Measurements from ENCODE around the gene TERT.
"Not testable (repeated sequence)": the region's sequence is repeated elsewhere in the genome, so short reads cannot be mapped to it uniquely, and the experiment has no call there.

TERT gene

DNA sequence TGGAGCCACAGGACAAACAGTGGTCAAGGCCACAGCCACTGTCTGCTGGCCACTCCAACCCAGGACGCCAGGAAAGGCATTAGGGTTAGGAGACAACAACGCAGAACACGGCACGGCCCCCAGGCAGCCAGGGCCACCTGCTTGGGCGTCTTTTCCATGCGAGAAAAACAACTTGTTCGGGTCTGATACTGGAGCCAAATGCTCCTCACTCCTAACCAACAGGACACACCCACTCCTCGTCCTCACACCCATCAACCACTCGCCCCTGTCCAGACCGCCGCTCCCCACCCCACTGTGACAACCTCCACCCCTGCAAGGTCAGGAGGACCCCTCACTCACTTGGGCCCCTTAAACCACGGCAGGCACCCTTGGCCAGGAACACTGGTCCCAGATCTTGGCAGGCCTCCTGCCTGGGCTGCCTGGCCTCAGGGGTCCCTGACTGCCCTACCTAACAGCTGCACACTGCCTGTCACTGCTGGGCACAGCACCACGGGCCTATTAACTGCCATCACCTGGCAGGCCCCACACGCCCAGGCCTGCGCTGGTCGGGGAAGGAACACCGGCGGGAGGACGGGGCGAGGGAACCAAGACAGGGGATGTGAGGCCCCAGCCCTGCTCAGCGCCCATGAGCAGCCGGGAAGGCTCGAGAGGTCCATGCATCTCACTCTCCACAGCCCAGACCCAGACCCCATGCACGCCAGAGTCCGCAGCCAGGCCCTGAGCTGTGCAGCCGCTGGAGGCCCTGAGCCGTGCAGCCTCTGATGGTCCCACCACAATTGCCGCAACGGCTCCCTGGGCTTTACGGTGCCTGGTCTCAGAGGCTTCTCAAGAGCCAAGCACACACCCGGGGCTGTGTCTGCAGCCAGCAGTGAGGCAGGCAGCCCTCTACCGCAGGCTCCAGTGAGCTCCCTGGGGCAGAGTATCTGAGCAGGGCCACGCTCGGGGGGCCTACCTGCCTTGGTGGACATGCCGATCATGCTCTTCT lies 36.3 kb upstream of the TERT start:
- DNase-seq = no peak

DNA sequence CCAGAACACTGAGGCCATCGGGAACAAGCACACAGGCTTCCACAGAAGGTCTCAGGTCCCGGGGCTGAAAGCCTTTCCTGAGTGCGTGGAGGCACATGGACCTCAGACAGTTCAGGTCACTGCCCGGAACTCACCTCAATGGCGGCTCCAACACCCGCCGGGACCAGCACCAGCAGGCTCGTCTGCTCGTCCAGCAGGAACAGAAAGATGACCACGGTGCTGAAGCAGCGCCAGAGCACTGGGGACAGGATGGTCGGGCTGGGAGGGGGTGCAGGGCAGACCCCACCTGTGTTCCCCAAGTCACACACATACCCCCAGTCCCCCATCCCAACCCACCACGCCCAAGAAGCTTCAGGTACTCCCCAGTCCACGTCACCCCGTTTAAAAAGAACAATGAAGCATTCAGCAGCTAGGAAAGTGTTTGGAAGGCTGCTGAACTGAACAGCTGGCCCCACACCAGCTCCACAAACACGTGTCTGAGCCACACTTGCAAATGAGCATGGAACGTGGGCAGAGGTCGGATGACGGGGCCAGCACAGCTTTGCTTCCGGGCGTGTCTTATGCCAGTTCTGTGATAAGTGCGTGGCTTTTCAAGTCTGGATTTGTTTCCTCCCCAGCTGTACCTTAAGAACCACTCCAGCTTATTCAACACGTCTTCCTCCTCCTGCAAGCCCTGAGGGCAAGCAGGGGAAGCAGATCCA lies 35.4 kb upstream of the TERT start:
- DNase-seq = no peak

DNA sequence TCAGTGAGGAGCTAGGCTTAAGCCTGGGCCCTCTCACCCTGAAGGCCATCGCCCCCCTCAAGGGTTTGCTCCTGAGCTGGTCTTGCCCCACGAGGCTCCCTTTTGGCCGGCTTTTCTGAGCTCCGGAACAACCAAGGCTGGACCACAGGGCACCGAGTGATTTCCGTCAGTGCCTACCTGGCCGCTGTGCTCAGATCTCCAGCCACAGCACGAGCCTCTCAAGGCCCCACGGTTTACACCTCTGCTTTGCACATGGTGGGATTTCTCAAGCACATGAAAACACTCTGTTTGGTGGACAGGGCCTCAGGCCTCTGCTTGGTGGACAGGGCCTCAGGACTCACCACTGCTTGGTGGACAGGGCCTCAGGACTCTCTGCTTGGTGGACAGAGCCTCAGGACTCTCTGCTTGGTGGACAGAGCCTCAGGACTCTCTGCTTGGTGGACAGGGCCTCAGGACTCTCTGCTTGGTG lies 34.3 kb upstream of the TERT start:
- DNase-seq = no peak

DNA sequence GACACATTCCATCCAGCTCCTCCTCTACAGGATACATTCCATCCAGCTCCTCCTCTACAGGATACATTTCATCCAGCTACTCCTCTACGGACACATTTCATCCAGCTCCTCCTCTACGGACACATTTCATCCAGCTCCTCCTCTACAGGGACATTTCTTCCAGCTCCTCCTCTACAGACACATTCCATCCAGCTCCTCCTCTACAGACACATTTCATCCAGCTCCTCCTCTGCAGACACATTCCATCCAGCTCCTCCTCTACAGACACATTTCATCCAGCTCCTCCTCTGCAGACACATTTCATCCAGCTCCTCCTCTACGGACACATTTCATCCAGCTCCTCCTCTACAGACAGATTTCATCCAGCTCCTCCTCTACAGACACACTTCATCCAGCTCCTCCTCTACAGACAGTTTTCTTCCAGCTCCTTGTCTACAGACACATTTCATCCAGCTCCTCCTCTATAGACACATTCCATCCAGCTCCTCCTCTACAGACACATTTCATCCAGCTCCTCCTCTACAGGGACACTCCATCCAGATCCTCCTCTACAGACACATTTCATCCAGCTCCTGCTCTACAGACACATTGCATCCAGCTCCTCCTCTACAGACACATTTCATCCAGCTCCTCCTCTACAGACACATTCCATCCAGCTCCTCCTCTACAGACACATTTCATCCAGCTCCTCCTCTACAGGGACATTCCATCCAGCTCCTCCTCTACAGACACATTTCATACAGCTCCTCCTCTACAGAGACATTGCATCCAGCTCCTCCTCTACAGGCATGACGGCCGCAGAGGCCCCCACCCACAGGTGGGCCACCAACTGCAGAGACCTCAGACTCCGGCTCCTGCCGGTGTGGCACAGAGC lies 33.6 kb upstream of the TERT start:
- not testable (repeated sequence) for DNase-seq

DNA sequence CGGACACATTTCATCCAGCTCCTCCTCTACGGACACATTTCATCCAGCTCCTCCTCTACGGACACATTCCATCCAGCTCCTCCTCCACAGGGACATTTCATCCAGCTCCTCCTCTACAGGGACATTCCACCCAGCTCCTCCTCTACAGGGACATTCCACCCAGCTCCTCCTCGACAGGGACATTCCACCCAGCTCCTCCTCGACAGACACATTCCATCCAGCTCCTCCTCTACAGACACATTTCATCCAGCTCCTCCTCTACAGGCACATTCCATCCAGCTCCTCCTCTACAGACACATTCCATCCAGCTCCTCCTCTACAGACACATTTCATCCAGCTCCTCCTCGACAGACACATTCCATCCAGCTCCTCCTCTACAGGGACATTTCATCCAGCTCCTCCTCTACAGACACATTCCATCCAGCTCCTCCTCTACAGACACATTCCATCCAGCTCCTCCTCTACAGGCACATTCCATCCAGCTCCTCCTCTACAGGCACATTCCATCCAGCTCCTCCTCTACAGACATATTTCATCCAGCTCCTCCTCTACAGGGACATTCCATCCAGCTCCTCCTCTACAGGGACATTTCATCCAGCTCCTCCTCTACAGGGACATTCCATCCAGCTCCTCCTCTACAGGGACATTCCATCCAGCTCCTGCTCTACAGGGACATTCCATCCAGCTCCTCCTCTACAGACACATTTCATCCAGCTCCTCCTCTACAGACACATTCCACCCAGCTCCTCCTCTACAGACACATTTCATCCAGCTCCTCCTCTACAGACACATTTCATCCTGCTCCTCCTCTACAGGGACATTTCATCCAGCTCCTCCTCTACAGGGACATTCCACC lies 32.3 kb upstream of the TERT start:
- not testable (repeated sequence) for DNase-seq

DNA sequence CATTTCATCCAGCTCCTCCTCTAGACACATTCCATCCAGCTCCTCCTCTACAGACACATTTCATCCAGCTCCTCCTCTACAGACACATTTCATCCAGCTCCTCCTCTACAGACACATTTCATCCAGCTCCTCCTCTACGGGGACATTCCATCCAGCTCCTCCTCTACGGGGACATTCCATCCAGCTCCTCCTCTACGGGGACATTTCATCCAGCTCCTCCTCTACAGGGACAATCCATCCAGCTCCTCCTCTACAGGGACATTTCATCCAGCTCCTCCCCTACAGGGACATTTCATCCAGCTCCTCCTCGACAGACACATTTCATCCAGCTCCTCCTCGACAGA lies 31.6 kb upstream of the TERT start:
- DNase-seq = not testable (repeated sequence)

DNA sequence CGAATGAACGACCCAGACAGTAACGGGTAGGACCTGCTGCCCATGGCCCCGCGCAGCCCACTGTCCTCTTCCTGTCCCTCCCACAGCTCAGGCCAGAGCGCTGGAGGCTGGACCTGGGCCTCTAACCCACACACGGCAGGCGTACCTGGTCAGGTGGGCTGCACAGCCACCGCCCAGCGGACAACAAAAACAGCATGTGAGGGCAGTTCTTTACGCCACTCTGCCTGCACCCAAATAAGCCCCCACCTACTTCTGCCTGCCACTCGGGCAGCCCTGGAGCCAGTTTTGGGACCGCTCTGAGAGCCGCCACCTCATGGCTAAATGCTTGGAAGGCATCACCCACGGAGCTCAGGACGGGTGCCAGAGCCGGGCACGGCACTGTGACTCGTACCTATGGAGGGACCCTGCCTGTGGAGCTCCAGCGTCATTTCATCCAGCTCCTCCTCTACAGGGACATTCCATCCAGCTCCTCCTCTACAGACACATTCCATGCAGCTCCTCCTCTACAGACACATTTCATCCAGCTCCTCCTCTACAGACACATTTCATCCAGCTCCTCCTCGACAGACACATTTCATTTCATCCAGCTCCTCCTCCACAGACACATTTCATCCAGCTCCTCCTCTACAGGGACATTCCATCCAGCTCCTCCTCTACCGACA lies 31.1 kb upstream of the TERT start:
- no peak for DNase-seq

DNA sequence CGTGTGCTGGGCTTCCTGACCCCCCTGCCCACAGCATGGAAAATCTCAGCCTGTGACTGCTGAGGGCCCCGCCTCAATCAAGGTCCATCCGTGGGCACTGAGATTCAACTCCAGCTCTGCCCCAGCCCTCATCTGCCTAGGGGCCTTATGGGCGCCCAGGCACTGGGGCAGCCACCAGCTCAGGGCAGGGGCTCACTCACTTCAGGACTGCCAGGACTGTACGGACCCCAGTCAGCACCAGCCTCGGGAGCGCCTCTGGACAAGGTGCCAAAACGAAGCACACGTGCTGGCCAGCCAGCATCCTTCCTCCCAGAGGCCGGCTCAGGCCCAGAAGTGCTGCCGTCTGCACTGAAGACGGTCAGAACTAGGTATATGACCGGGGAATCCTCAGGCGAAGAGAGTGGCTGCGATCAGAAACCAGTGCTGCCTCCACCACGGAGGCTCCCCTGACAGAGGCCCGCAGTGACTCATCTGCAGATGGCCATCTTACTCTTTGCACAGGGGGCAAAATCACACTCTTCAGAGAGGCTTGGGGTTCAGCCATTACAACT lies 30.4 kb upstream of the TERT start:
- DNase-seq = no peak

DNA sequence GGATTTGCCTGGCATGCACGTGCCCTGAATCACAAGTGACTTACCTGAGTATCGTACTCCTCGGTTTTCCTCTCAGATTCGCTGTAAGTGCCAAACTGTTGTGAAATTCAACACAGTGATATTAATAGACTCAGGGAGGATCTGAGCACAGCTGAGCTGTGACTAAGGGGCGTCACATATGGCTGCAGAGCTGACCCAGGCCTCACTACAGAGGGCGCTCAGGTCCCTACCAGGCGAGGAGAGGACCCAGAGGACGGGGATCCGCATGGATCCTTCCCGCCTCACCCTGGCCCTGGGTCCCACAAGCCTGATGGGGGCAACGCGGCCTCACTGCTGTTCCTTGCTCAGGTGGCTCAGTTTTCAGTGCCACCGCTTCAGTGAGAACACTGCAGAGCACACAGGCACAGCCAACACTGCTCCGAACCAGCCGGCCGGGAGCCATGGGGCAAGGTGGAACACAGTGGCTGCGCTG lies 29.9 kb upstream of the TERT start:
- no peak for DNase-seq

DNA sequence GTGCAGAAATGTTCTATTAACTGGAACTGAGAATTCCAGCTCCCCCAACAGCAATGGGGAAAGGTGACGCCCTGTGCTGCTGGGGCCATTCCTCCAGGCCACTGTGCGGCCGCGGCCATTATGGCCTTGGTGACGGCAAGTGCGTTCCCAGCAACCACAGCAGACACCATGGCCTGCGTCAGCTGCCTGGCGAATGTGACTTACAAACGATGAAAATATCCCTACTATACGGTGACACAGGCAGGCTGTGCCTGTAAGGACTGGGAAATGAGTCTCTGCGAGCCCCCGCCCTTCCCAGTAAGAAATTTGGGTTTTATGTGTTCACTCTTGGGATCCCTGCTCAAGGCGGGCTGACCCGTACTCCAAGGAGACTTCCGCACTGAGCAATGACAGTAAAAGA lies 29.4 kb upstream of the TERT start:
- DNase-seq = no peak

DNA sequence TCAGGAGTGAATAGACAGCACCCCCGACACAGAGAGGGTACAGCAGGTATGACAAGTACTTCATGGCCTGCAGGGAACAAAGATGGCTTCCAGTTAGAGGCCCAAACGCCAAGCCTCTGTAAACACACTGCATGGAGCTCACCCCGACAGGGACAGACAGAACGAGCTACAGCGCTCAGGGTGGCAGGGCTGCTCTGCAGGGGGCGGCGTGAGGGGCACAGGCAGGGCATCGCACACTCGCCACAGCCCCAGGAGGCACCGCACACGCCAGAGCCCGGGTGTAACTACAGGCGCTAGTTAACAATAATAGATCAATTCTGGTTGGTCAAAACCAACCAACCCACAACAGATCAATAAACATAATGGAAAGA lies 28.9 kb upstream of the TERT start:
- no peak for DNase-seq

DNA sequence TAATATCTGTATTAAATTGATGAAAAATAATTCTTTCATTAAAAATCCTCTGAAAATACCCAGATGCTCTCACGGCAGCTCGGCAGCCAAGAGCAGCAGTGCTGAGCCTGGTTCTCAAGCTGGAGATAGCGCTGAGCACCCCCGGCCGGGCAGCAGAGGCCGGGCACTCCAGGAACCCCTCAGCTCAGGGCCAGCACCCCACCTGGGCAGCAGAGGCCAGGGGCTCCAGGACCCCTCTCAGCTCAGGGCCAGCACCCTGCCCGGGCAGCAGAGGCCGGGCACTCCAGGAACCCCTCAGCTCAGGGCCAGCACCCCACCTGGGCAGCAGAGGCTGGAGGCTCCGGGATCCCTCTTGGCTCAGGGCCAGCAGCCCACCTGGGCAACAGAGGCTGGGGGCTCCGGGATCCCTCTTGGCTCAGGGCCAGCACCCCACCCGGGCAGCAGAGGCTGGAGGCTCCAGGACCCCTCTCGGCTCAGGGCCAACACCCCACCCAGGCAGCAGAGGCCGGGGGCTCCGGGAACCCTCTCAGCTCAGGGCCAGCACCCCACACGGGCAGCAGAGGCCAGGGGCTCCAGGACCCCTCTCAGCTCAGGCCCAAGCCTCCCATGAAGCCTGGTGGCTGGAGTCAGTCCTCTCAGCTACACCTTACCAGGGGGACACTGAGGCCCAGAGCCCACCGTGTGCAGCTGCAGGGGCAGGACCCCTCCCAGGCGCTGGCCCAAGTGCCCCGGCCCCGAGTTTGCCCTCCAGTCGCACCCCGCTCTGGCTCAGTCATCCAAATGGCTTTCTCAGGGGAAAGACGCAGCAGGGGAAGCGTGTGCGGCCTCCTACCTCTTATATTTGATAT lies 28.3 kb upstream of the TERT start:
- no peak for DNase-seq

DNA sequence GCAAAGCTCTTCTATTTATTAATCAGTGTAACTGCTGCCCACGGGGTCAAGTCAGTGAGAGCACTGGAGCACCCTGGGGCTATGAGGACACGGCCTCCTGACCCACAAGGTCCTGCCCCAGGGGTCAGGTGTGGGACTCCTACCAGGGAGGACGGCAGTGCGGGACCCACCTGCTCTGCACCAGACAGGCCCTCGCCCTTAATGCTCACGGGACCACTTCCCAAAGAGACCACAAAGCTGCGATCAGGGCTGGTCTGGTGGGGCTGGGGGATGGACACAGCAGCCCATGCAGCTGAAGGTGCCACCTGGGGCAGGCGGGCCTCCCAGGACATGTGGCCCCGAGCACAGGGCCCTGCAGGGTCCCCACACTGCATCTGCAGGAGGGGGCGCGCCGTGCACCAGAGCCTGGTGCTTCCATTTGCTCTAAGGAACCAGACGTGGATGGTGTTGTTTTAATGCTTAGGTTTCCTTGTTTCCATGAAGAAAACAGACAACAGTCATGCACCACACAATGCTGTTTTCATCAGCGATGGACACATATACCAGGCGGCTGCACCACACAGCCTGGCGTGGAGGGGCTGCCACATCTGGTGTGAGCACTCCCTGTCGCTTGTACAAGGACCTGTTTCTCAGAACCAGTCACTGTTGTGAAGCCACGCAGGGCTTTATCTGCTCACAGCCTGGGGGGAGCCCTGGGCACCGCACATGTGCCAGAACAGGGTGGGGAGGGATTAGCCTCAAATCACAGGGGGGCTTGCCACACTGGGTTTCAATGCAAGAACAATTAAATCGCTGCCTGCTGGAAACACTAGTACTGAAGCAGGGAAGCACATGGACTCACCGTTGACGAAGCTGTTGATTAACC lies 27.4 kb upstream of the TERT start:
- DNase-seq = no peak

DNA sequence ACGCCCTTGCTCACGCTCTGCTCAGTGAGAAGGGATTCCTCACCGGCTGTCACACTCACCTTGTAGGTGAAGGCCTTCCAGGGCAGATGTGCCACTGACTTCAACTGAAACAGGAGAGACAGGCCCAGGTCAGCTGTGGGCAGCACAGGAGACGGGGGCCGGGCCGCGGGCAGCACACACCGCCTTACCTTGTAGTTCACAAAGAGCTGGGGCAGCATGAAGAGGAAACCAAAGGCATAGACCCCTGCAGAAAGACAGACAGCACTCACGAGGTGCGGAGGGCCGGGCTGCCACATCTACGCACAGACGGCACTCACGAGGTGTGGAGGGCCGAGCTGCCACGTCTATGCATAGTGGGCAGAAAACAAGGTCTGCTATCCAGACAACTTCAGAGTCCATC lies 26.7 kb upstream of the TERT start:
- DNase-seq = no peak

DNA sequence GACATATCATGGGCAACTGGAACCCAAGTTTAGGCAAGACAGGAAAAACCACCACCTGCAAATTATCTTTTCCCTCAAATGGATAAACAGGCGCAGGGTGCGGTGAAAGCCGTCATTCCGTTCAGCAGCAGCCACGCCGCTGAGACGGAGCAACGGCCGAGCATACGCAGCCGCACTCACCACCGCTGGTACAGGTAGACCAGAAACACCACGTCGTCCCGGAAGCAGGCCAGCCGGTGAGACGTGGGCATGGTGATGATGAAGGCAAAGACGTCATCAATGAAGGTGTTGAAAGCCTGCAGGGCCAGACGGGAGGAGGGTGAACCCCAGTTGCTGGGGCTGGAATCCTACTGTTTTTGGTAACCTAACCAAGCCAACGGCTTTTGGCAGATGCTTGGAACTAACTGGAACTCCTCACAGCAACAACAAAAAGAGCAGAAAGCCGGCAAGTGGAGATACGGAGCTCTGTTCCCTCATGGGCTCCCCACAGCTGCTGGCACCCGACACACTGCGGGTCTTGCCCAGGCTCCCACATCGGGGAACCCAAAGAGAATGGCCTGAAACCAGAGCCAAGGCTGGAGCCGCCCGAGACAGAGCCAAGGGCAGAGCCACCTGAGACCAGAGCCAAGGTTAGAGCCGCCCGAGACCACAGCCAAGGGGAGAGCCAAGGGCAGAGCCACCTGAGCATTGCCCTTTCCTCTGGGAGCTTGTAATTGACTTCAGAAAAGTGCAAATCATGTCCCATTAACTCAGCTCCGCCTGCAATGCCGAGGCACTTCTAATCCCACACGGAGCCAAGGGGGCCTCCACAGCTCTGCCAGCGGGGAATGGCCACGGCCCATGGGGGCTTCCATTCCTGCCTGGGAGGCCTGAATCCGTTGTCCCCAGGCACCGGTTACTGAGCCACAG lies 25.8 kb upstream of the TERT start:
- no peak for DNase-seq

DNA sequence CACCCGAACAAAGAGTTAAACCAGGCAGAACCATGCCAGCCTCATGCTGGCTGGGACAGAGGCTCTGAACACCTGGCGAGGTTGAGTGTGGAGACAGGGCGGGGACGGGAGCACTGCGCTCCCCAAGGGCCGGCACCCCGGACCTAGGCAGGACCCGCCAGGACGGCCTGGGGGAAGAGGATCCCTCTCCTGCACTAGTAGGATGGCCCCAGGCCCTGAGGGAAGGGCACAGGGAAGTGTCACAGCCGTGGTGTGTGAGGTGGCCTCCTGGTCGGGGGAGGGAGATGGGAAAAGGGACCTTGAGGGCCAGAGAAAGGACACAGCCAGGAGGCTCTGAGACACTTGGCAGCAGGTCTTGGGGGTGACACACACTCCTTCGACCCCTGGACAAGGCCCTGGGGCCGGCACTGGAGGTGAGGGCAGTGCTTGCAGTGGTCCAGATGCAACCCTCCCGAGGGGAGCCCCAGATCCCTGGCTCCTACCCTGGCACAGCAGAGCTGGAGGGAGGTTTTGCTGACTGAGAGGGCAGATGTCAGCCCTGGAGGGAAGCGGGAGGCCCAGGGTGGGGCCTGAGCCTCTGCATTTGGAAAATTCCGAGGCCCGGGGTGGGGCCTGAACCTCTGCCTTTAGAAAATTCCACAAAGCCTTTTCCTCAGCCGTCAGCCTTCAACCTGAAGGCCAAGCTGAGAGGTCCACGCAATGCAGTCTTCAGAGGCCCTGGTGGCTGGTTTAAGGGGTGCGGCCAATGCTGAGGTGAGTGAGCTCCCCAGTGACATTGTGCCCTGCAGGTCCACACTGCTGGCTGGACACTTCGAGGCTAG lies 24.8 kb upstream of the TERT start:
- no peak for DNase-seq

DNA sequence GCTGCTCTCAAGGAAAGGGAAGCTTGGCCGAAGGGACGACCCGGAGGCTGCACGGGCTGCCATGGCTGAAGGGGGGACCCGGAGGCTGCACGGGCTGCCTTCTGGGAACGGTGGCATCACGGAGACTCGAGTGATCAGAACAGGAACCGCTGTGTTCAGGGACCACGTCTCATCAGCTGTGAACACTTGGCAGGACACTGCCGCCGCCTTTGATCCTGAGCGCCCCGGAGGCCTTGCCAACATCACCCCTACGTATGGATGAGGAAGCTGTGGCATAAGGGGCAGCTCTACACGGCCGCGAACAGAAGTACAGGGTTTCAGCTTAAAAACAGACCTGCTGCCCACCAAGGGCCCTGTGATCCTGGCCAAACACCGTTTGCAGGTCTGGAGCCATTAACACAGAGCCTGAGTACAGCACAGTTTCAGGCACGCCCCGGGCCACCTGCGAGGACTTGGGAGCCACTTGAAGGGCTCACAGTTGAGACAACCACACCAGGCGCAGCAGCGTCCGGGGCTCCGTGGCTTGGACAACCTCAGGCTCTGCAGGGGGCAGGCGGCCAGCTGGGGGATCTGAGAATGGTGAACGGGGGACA lies 23.9 kb upstream of the TERT start:
- no peak for DNase-seq

Data from activated gamma-delta T cell treated with Interleukin-2 at 50 U/mL for 16 hours (primary cell).